Lung (tissue), 12 donors: Measurements from ENCODE around the gene SAMD3. TPM values are rescaled to one million over a fixed set of nuclear protein-coding genes. Genes with fewer than 3 reads are reported as not detected.
"Not testable (repeated sequence)": the region's sequence is repeated elsewhere in the genome, so short reads cannot be mapped to it uniquely, and the experiment has no call there.

Experiments
- ATAC-seq: fragments of 200-7000 bp; cut with Tn5 transposase; one replicate; pipeline ENCODE4 v1.9.1; 2020; ENCODE audit warnings: moderate number of reproducible peaks; ENCODE audit not compliant: insufficient read depth, low FRiP score
- DNase-seq, 3 donors: peaks; one replicate each; pipeline ENCODE4 v3.0.0-alpha.2; 2013 to 2017
- H3K27ac ChIP-seq, 2 donors: one replicate each; pipeline ENCODE4 v1.5.1; 2013; ENCODE audit warnings: mild to moderate bottlenecking in 2 of 2, moderate library complexity in 2 of 2, control low read depth in 1 of 2, inconsistent platforms in 1 of 2, low read depth in 1 of 2, low read length in 1 of 2
- H3K27me3 ChIP-seq, 3 donors: one replicate each; pipeline ENCODE4 v1.5.1; 2013; ENCODE audit warnings: low read length in 2 of 3; ENCODE audit not compliant: control insufficient read depth in 3 of 3, insufficient read depth in 3 of 3
- H3K36me3 ChIP-seq, 4 donors: one replicate each; pipeline ENCODE4 v1.5.1; 2013; ENCODE audit warnings: low read length in 4 of 4, mild to moderate bottlenecking in 1 of 4, moderate library complexity in 1 of 4; ENCODE audit not compliant: control insufficient read depth in 4 of 4, insufficient read depth in 4 of 4
- H3K4me1 ChIP-seq, 5 donors: one replicate each; pipeline ENCODE4 v1.5.1; 2013; ENCODE audit warnings: low read length in 5 of 5, mild to moderate bottlenecking in 2 of 5, moderate library complexity in 1 of 5; ENCODE audit not compliant: control insufficient read depth in 5 of 5, insufficient read depth in 5 of 5
- H3K4me3 ChIP-seq: one replicate; pipeline ENCODE4 v1.5.1; 2013; ENCODE audit warnings: mild to moderate bottlenecking, control low read depth, moderate library complexity
- H3K9ac ChIP-seq, 2 donors: one replicate each; pipeline ENCODE4 v1.5.1; 2013; ENCODE audit warnings: low read length in 2 of 2, control low read depth in 1 of 2; ENCODE audit not compliant: insufficient read depth in 1 of 2
- H3K9me3 ChIP-seq, 4 donors: one replicate each; pipeline ENCODE4 v1.5.1; 2013; ENCODE audit warnings: low read length in 3 of 4, mild to moderate bottlenecking in 1 of 4, moderate library complexity in 1 of 4; ENCODE audit not compliant: control insufficient read depth in 4 of 4, insufficient read depth in 3 of 4
- WGBS, 2 donors: extraction: QIAGEN DNeasy Blood & Tissue Kit; methylation state at CpG; one replicate each; pipeline ENCODE4 v1.1.7; 2013; 5-methylcytosine and 5-hydroxymethylcytosine counted together
- polyA plus RNA-seq, 2 donors: library from polyadenylated mRNA; stranded (reverse); fragments of 200-250 nt; gene quantifications; one replicate each; pipeline ENCODE4 v1.2.1, GENCODE V29; 2013
- total RNA-seq, 2 donors: library from RNA; depleted of rRNA in 1 of 2; stranded (reverse); fragments of >200 nt in 1 of 2; gene quantifications; one replicate each; pipeline ENCODE4 v1.2.1, GENCODE V29; 2014 to 2021
- TF ChIP-seq, protein P1 (sequence below): IDR thresholded peaks from 2 replicates; pipeline ENCODE4 v1.5.1; 2012; ENCODE audit warnings: mild to moderate bottlenecking; ENCODE audit errors: control extremely low read depth, extremely low read depth
- donor health status: control.
- donor health status: control.
- donor health status: Bipolar disorder and iron deficiency.
- donor health status: healthy.
- donor health status: DM: yes; HTN: yes; CAD: no.

Gene SAMD3
- total and polyA plus RNA-seq, 4 donors: 0.71 to 5.9 (median 2.0) TPM

DNA sequence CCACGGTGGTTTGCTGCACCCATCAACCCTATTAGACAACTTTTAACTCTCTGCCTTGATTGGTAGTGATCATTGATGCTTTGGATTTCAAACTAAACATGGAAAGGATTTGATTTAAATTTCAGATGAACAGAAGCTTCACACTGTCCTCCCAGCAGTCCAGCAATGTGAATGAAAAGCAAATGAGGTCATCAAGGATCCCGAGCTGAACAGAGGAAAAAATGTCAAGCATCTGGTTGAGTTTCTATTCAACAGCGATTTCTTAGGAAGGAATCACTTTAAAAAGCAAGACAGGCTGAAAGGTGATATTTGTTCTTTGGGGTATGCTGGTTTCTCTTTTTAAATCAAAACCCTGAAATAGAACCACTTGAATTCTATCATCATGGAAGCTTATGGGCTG is 10.6 kb upstream of the SAMD3 start:
- 55 to 74% methylated on average over 3 of the region's 3 CpGs for WGBS, 2 donors

DNA sequence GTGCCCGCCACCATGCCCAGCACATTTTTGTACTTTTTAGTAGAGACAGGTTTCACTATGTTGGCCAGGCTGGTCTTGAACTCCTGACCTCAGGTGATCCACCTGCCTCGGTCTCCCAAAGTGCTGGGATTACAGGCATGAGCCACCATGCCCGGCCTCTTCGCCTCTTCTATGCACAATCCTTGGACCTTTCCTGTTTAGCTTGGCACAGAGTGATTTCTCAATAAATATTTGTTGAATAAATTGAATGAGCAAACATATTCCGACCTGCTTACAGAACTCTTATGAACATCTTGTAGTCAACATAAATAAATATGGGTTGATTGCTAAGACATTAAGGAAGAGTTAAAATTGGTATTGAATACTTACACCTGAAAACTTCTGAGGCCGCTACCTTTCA is 7.8 kb upstream of the SAMD3 start:
- not testable (repeated sequence) for H3K9me3 ChIP-seq, H3K27ac ChIP-seq, ATAC-seq, DNase-seq, H3K4me1 ChIP-seq, H3K9ac ChIP-seq, H3K36me3 ChIP-seq, H3K4me3 ChIP-seq, H3K27me3 ChIP-seq
- WGBS, 2 donors: 83 to 92% methylated on average over 6 of the region's 6 CpGs

More for the DNA sequence above, 10.6 kb upstream of the SAMD3 start:
- H3K4me3 ChIP-seq: no peak overlapping the region
- H3K27ac ChIP-seq: no peak overlapping the region
- peak in 1 of 3 donors; percentile 14 for DNase-seq
- H3K27me3 ChIP-seq: no peaks in the 10 kb centered on the region
- H3K9me3 ChIP-seq: no peaks in the 10 kb centered on the region
- H3K36me3 ChIP-seq: no peaks in the 10 kb centered on the region
- TF ChIP-seq, protein P1, sequence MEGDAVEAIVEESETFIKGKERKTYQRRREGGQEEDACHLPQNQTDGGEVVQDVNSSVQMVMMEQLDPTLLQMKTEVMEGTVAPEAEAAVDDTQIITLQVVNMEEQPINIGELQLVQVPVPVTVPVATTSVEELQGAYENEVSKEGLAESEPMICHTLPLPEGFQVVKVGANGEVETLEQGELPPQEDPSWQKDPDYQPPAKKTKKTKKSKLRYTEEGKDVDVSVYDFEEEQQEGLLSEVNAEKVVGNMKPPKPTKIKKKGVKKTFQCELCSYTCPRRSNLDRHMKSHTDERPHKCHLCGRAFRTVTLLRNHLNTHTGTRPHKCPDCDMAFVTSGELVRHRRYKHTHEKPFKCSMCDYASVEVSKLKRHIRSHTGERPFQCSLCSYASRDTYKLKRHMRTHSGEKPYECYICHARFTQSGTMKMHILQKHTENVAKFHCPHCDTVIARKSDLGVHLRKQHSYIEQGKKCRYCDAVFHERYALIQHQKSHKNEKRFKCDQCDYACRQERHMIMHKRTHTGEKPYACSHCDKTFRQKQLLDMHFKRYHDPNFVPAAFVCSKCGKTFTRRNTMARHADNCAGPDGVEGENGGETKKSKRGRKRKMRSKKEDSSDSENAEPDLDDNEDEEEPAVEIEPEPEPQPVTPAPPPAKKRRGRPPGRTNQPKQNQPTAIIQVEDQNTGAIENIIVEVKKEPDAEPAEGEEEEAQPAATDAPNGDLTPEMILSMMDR: no peak
- H3K4me1 ChIP-seq: no peaks in the 10 kb centered on the region
- ATAC-seq: no peak
- no peak overlapping the region for H3K9ac ChIP-seq

DNA sequence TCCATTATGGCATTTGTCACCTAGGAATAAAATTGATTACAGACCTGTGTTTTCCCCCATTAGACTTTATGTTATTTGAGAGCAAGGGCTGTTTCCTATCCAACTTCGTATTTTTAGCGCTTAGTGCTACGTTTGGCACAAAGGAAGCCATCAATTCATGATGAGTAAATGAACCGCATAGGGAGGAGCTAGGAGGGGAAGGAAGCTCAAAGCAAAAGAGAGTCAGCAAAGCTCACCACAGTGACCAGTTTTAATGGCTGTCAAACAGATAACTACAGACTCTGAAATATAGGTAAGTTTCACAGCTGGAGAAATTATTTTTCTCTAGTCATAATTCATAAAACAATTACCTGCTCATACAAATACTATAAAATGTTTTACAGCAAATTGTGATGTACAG is 6.9 kb upstream of the SAMD3 start:
- WGBS, 2 donors: 65% methylated on average over 4 of the region's 4 CpGs
- ATAC-seq (no peak), DNase-seq (no peak)
- Histone ChIP-seq H3K27me3 (no peaks in the 10 kb centered on the region), H3K9ac (no peak overlapping the region), H3K4me1 (no peaks in the 10 kb centered on the region), H3K4me3 (no peak overlapping the region), H3K27ac (no peak overlapping the region), H3K9me3 (no peaks in the 10 kb centered on the region), H3K36me3 (no peaks in the 10 kb centered on the region)
- TF ChIP-seq, protein P1: no peak

DNA sequence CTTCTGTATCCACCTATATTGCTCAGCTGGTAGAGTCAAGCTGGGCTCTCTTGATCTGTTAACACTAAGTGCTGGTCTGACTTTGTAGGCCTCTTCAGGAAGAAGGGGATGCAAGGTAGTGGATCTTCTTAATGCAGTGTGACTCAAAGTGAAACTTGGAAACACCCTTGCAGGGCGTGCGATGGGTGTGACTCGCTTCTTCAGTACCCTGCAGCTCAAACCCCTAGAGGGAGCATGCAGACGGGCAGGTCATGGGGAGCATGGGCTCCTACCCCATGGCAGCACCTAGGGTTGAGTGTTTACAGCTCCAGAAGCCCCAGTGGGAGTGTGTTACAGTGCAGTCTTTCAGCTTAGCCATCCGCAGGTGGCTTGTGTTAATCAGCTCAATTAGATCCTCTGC is 757 bp upstream of the SAMD3 start:
- Histone ChIP-seq H3K36me3 (no peaks in the 10 kb centered on the region), H3K4me3 (no peak overlapping the region), H3K9ac (no peak overlapping the region), H3K27ac (no peak overlapping the region), H3K4me1 (peaks cover 0 to 1% (median 0%) of the 10 kb centered on the region in 5 donors), H3K9me3 (no peaks in the 10 kb centered on the region), H3K27me3 (no peaks in the 10 kb centered on the region)
- DNase-seq: no peak
- WGBS, 2 donors: 80 to 89% methylated on average over 5 of the region's 5 CpGs
- TF ChIP-seq, protein P1: no peak
- ATAC-seq: no peak
